AG08395 (cell line): ENCODE measurements around the gene RRP15.

Experiments used
- DNase-seq: peaks from one replicate; pipeline ENCODE4 v3.0.0; 2012; ENCODE audit warnings: mixed read lengths, low spot score

RRP15 gene

DNA sequence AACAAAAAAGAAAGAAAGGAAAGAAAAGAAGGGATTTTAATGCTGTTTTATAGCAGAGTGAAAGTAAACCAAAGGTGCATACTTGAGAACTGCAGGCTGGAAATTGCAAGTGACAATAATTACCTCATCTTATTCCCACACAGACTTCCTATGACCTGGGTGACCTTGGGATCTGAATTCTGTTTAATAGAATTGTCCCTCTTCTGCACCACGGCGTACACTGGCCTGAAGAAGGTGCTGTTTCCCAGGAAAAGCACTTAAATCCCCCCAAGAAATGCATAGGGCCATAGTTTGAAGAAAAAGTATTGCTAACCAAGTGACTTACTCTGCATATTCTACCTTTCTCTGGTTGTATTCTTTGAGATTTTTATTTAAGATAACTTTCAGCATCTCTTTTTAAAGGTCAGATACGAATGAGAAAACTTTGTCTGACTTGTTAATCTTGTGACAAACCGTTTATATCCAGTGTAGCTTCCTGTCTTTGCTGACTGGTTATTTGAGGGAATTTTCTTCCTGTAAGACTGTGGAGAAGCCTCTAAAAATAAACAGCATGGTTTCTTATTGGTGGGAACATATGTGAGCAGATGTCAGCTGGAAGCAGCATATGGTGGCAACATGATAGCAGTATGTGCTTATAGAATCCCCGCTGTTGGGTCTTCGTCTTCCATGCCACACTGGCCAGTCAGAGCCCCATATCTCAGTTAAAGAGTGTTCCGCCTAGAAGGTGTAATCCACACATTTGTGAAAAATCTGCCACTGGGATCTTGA, 76.4 kb downstream of the RRP15 start:
- peak; percentile 58 for DNase-seq

DNA sequence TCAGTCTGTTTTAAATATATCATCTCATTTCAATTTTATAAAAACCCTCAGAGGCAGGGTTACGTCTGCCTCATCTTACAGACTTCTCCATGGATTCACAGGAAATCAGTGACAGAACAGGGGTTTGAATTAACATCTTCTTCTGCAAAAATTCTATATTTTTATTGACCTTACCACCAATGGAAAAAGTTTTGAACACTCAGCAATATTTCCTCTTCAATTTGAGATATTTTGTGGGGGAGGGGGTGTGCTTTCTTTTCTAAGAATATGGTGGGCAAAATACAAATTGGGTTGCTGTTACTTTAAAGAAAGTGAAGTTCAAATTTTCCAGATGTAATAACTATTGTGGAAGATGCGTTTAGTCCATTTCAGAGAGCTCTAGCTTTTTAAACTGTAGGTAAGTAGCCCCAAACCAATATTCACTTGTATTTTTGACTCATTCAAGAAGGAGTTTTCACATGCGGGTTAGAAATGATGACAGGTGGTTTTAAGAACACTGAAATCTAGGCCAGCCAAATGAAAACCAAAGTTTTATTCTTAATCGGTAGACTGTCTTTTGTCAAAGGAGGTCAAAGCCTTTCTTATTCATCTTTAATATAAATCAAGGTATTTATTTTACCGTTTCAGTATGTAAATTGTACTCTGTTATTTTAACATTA, 77.5 kb downstream of the RRP15 start:
- no peak for DNase-seq

DNA sequence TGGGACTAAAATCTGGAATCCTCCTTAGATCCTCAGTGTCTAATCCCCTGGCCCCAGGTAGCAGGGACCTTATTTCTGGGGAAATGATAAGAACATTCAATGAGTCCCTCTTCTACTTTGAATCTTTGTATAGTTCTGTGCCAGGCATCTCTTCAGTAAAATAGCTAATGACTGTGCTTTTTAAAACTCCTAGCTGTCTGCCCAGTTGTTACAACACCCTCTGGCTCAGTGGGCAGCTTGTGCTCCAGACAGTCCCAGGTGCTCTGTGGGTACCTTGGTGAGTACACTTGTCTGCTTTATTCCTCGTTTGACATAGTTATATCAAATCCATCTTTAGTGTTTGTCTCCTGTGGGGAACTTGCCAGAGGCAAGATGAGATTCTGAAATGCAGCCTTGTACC, 78.0 kb downstream of the RRP15 start:
- no peak for DNase-seq

DNA sequence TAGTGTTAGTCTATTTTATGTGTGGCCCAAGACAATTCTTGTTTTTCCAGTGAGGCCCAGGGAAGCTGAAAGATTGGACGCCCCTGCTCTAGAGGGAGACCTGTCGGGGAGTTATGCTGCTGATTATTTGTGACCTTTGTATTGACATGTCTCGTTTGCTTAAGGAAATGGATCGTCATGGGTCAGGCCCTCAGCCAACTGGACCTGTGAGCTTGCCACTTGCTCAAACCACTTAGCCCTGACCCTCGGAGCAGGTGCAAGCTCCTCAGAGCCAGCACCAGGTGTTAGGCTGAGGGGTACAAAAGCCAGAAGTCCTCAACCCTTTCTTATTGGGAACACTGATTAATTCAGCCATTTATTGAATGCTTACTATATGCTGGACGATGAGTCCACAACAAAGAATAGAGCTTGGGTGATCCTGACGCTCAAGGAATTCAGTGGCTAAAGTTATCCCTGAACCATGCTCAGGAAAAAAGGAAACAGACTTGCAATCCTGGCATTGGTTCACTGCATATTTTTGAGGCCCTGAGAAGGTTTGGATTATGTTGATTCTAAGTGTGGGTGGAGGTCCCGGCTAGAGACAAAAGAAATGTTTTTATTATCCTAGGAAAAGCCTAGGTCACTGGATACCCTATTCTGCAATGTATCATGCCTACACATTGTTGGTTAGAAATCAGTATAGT, 79.1 kb downstream of the RRP15 start:
- no peak for DNase-seq

GRCh38 chr1:218365226-218365999, 80.3 kb downstream of the RRP15 start:
- no peak for DNase-seq

GRCh38 chr1:218366322-218367052, 81.4 kb downstream of the RRP15 start:
- no peak for DNase-seq

- no peak for DNase-seq
These were observed 82.0 kb downstream of the RRP15 start for GRCh38 chr1:218367118-218367517.

- DNase-seq = no peak
These were observed 83.6 kb downstream of the RRP15 start for GRCh38 chr1:218368686-218369085.

DNA sequence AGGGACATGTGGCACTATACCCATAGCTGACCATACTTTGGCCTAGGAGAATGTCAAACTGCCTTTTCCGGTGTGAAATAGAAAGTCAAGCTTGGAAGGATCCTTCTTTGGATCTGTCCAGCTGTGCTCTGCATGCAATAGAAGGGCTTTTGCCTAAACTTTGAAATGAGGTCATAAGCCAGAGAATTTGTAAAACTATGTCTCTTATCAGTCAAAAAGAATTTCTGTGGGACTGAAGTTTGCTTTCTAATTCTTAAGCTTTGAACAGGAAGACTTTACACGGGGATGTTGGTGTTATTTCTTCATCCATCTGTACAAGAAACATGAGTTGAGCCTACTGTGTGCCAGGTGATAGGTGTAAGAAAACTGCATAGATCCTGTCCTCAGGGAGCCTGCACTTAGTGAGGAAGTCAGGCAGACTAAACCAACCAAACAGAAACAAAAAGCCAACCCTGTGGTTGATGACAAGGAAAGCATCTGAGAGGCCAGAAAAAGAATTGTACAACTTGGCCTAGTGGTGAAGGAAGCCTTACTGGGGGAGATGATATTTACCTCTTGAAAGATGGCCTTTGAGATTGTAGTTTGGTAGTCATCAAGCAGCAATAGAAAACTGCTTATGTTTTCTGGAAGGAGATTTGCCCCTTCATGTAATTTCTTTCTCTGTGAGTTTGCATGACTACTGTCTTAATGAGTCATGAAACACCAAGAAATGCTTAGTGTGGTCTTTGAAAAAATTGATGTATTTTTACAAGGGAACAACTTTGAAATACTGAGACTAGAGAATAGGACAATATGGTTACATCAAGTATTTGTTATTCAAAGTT, 84.8 kb downstream of the RRP15 start:
- peak; percentile 46 for DNase-seq

- peak; percentile 48 for DNase-seq
These were observed 87.0 kb downstream of the RRP15 start for GRCh38 chr1:218371927-218372672.

DNA sequence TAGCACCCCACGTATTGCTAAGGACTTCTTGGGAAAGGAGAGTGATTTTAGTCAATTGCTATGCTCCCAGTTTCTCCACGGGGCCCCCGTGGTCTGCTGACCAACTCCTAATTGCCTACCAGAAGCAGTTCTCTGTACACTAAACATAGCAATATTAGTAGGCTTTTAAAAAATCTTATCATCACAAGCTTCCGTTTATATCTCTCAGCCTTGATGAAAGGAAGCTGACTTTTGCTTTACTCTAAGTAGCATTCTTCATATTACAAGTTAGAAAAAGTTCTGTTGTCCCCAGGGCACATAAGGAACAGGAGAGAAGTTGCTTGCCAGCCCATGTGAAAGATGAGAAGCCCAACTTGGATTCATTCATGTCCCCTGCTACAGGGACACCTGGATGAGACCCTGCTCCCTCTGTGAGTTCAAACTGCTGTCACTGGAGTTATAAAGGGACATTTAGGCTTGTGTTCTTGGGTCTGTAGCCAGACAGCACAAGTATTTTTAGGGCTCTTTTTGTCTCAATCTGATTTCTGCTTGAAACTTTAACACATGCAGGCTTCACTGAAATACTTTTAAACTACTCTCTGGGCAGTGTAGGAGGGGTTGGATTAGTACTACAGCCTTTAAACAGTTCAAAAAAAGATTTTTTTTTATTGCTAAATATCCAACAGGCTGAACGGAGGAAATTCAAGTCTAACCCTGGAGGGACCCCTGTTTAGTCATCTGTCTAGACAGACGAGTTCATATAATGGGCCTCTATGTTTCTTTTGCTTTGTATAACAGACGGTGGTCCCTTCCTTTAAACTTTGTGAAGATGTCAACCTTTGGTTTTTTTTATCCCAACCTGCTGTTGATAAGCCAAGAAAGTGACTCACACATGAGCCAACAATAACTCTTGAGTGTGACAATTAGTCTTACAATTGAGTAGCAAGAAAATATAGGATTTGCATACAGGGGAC, 89.6 kb downstream of the RRP15 start:
- DNase-seq = no peak

DNA sequence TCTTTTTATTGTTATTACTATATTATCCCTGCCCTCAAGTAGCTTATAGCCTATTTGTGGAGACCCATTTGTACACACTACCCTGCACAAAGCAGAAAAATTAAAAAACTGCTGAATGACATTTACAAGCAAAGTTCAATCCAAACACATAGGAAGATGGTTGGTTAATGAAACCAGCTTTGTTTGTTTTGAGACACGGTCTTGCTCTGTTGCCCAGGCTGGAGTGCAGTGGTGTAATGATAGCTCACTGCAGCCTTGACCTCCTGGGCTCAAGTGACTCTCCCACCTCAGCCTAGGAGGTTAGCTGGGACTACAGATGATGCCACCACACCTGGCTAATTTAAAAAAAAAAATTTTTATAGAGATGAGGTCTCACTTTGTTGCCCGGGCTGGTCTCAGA, 91.6 kb downstream of the RRP15 start:
- no peak for DNase-seq

- DNase-seq = peak; percentile 93
These were observed 92.1 kb downstream of the RRP15 start for GRCh38 chr1:218377143-218377660.

DNA sequence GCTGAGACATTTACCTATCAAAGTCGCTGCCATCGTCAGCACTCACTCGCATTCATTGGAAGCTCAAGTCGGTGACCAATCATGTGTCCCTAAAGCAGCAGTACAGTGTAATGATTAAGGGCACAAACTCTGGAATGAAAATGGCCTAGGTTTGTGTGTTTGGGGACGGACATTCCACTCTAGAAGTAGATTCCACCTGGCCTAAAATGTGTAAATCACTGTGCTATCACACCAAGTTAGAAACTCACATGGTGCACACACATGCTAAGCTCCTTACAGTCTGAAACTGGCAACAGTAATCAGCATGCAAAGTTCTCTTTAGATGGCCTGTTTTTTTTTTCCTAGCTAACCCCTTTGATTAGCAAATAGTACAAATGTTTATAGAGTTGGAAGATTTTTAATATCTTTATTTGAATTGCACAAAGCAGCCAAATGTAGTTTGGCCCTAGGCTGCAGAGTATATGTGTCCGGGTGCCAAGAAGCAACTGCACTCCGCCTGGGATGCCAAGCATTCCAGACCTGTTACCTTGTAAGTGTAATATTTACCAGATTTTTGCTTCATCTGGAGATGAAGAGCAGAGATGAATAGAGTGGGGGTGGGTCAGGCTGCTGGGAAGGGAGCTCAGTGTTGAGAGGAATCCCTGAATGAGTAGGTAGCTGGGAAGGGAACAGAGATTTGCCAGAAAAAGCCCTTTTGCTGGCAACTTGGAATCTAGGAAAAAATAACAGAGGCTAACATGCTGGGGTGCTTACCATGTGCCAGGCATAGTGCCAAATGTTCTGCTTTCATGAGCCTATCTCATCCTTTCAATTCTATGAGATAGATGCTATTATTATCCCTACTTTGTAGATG, 95.3 kb downstream of the RRP15 start:
- peak; percentile 58 for DNase-seq

DNA sequence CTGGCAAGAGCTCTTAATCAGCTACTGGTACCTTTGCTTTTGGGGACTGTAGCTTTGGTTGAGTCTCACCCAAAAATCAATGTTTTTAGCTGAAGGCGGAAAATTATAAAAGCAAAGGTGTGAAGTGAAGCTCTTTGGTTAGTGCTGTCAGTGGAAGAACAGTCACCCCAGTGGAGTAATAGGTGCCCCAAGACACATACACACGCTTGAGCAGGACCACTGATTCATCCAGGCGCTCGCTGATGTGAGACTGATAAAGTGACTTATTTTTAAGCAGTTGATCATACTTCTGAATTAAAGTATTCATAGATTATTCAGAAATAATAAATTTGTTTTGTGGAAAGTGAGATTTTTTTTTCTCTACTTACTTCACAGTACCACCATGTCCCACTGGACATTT, 97.2 kb downstream of the RRP15 start:
- DNase-seq = no peak

DNA sequence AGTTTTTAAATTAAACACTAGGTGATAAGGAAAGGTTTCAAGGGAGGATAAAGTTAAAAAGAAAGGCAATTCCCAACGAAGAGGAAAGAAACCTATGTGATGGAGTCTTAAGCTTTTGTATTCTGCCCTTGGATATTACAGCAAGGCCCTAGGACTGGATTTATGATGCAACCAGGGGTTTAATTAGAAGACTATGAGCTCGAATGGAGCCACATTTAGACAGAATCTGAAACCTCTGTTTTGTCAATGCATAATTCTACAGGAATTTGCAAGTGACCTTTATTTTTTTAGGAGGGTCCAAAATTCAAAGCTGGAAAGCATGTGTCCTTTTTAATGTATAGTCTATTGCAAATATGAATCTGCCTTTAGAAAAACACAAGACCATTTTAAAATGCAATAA, 98.0 kb downstream of the RRP15 start:
- no peak for DNase-seq

GRCh38 chr1:218383681-218384080, 98.6 kb downstream of the RRP15 start:
- DNase-seq = no peak

DNA sequence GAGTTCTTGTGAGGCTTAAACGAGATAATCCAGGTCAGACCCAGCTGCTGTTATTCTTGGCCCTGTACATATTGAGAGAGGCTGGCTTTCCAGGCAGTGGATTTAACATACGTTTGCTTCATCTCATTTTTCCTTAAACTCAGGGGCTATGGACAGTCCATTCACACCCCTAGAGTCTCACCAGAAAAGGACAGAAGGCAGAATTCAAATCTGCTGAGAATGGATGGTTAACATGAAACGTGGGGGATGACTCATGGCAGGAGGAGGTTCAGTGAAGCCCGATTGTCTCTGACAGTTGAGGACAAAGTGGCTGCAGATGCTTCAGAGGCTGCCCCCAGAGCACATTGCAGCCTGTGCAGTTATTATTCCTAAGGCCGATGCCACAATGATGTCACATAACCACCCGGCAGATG, 99.5 kb downstream of the RRP15 start:
- DNase-seq = peak; percentile 41
